Measurements from ENCODE around the gene PRDM1. TPM values are rescaled to one million over a fixed set of nuclear protein-coding genes. Genes with fewer than 3 reads are reported as not detected.

The PRDM1 gene
- total RNA-seq, 1 donor from 2014 or later, result 16.4 TPM

GRCh38 chr6:106134087-106134770 is 48.1 kb downstream of the PRDM1 start:
- Mint-ChIP-seq H3K4me3 (no peak overlapping the region), H3K4me1 (peaks cover 16% of the 10 kb centered on the region), H3K27me3 (no peaks in the 10 kb centered on the region), H3K9me3 (no peaks in the 10 kb centered on the region), H3K27ac (no peak overlapping the region), H3K36me3 (ENCODE audit: low read depth) (no peaks in the 10 kb centered on the region)
- DNase-seq (no peak), ATAC-seq (ENCODE audit: low read depth) (no peak)
- POLR2A ChIA-PET, result no interaction called here
- TF ChIP-seq CTCF (IDR thresholded peaks at IDR 0.05), result no peak
- CTCF ChIA-PET, result no interaction called here
- intact Hi-C loops (cut with micrococcal nuclease), result no loop called here

- H3K27me3 Mint-ChIP-seq, result no peaks in the 10 kb centered on the region
- POLR2A ChIA-PET, result no interaction called here
- H3K27ac Mint-ChIP-seq, result no peak overlapping the region
- H3K4me1 Mint-ChIP-seq, result peaks cover 11% of the 10 kb centered on the region
- intact Hi-C loops (cut with micrococcal nuclease), result no loop called here
- no peaks in the 10 kb centered on the region for H3K9me3 Mint-ChIP-seq
- DNase-seq, result no peak
- H3K36me3 Mint-ChIP-seq (ENCODE audit: low read depth), result no peaks in the 10 kb centered on the region
- no peak for ATAC-seq (ENCODE audit: low read depth)
- no peak for TF ChIP-seq CTCF (IDR thresholded peaks at IDR 0.05)
- no peak overlapping the region for H3K4me3 Mint-ChIP-seq
- CTCF ChIA-PET, result no interaction called here
Observed at GRCh38 chr6:106134906-106135634, 48.9 kb downstream of the PRDM1 start.

GRCh38 chr6:106135911-106136571 is 49.9 kb downstream of the PRDM1 start:
- ChIA-PET CTCF (no interaction called here), POLR2A (no interaction called here)
- Mint-ChIP-seq H3K4me1 (peaks cover 15% of the 10 kb centered on the region), H3K9me3 (no peaks in the 10 kb centered on the region), H3K27ac (no peak overlapping the region), H3K4me3 (no peak overlapping the region), H3K27me3 (no peaks in the 10 kb centered on the region), H3K36me3 (ENCODE audit: low read depth) (no peaks in the 10 kb centered on the region)
- TF ChIP-seq CTCF (IDR thresholded peaks at IDR 0.05), result no peak
- ATAC-seq (ENCODE audit: low read depth), result no peak
- intact Hi-C loops (cut with micrococcal nuclease), result no loop called here
- DNase-seq, result no peak

- intact Hi-C loops (cut with micrococcal nuclease), result no loop called here
- no peak for TF ChIP-seq CTCF (IDR thresholded peaks at IDR 0.05)
- POLR2A ChIA-PET, result interaction anchor here (0.7 kb wide), 1 partner anchor 57 kb away, joined by 3 read pairs; no protein-coding TSS in a partner anchor
- no peaks in the 10 kb centered on the region for H3K36me3 Mint-ChIP-seq (ENCODE audit: low read depth)
- ATAC-seq (ENCODE audit: low read depth), result no peak
- no peak for DNase-seq
- H3K4me3 Mint-ChIP-seq, result no peak overlapping the region
- no peaks in the 10 kb centered on the region for H3K9me3 Mint-ChIP-seq
- CTCF ChIA-PET, result no interaction called here
- H3K4me1 Mint-ChIP-seq, result peaks cover 22% of the 10 kb centered on the region
- H3K27ac Mint-ChIP-seq, result no peak overlapping the region
- H3K27me3 Mint-ChIP-seq, result no peaks in the 10 kb centered on the region
Observed at GRCh38 chr6:106136845-106137244, 50.7 kb downstream of the PRDM1 start.

- no peaks in the 10 kb centered on the region for H3K9me3 Mint-ChIP-seq
- no peaks in the 10 kb centered on the region for H3K27me3 Mint-ChIP-seq
- H3K36me3 Mint-ChIP-seq (ENCODE audit: low read depth), result no peaks in the 10 kb centered on the region
- POLR2A ChIA-PET, result interaction anchor here (0.9 to 1.0 kb wide), 2 partner anchors 26 to 38 kb away, joined by 3 to 5 read pairs; no protein-coding TSS in a partner anchor
- DNase-seq (no peak), ATAC-seq (ENCODE audit: low read depth) (peak; percentile 53)
- no peak for TF ChIP-seq CTCF (IDR thresholded peaks at IDR 0.05)
- peaks cover 33% of the 10 kb centered on the region for H3K4me1 Mint-ChIP-seq
- H3K4me3 Mint-ChIP-seq, result no peak overlapping the region
- no peak overlapping the region for H3K27ac Mint-ChIP-seq
- CTCF ChIA-PET, result no interaction called here
- intact Hi-C loops (cut with micrococcal nuclease), result no loop called here
Observed at GRCh38 chr6:106138151-106138550, 52.0 kb downstream of the PRDM1 start.

All from activated B cell treated with CpG ODN at 0.5 μM for 24 hours (primary cell).